RPMI7951 (cell line): Measurements from ENCODE around the gene RGCC. TPM values are rescaled to one million over a fixed set of nuclear protein-coding genes. Genes with fewer than 3 reads are reported as not detected.

Experiments used
- DNase-seq: peaks from one replicate; pipeline ENCODE4 v3.0.0-alpha.2; 2012; ENCODE audit warnings: low read depth
- total RNA-seq: library from RNA; depleted of rRNA; stranded (reverse); fragments of >200 nt; shearing (Covaris generic); gene quantifications from 2 replicates; pipeline ENCODE4 v1.2.3, GENCODE V29; 2014

Gene RGCC
- total RNA-seq, 1 experiment from 2014 or later: 0.36 TPM

- no peak for DNase-seq
Measured at GRCh38 chr13:41453620-41454019, 3.7 kb upstream of the RGCC start.

GRCh38 chr13:41454170-41454569 is 3.2 kb upstream of the RGCC start:
- DNase-seq: no peak

- no peak for DNase-seq
Measured at GRCh38 chr13:41455725-41456419, 1.5 kb upstream of the RGCC start.

GRCh38 chr13:41457589-41458186 is 338 bp downstream of the RGCC start:
- no peak for DNase-seq

- no peak for DNase-seq
Measured at GRCh38 chr13:41458187-41458760, 924 bp downstream of the RGCC start.

- no peak for DNase-seq
Measured at GRCh38 chr13:41458761-41459431, 1.5 kb downstream of the RGCC start.

GRCh38 chr13:41459432-41460073 is 2.2 kb downstream of the RGCC start:
- no peak for DNase-seq

- DNase-seq: no peak
Measured at GRCh38 chr13:41460074-41460465, 2.7 kb downstream of the RGCC start.

GRCh38 chr13:41460930-41461329 is 3.6 kb downstream of the RGCC start:
- no peak for DNase-seq

- no peak for DNase-seq
Measured at GRCh38 chr13:41461527-41462139, 4.3 kb downstream of the RGCC start.

GRCh38 chr13:41462427-41462826 is 5.1 kb downstream of the RGCC start:
- no peak for DNase-seq

- DNase-seq: no peak
Measured at GRCh38 chr13:41463838-41464602, 6.7 kb downstream of the RGCC start.

- peak; percentile 79 for DNase-seq
Measured at GRCh38 chr13:41465241-41465847, 8.0 kb downstream of the RGCC start.

GRCh38 chr13:41465898-41466320 is 8.6 kb downstream of the RGCC start:
- DNase-seq: no peak

GRCh38 chr13:41467425-41467945 is 10.1 kb downstream of the RGCC start:
- DNase-seq: no peak

- DNase-seq: no peak
Measured at GRCh38 chr13:41468631-41469030, 11.3 kb downstream of the RGCC start.

- DNase-seq: no peak
Measured at GRCh38 chr13:41470196-41470595, 12.8 kb downstream of the RGCC start.

- no peak for DNase-seq
Measured at GRCh38 chr13:41471785-41472184, 14.4 kb downstream of the RGCC start.

- no peak for DNase-seq
Measured at GRCh38 chr13:41487222-41487621, 29.9 kb downstream of the RGCC start.

GRCh38 chr13:41488124-41488523 is 30.8 kb downstream of the RGCC start:
- DNase-seq: no peak
